Smooth muscle cell (in vitro differentiated cells): ENCODE measurements around the gene ERVFRD-1. TPM values are rescaled to one million over a fixed set of nuclear protein-coding genes. Genes with fewer than 3 reads are reported as not detected.
"Not testable (repeated sequence)": the region's sequence is repeated elsewhere in the genome, so short reads cannot be mapped to it uniquely, and the experiment has no call there.

Source experiments
- DNase-seq: peaks from one replicate; lab custom pipeline; 2025; ENCODE audit not compliant: unreplicated experiment; lab: John Stamatoyannopoulos, UW
- H2AFZ ChIP-seq: fragments of 200-600 bp; sonication (generic); 2 replicates; pipeline ENCODE4 v1.6.0; 2016; ENCODE audit warnings: antibody characterized with exemption, low read depth, mild to moderate bottlenecking
- H3F3A ChIP-seq: fragments of 200-600 bp; sonication (generic); 2 replicates; pipeline ENCODE4 v1.6.0; 2017; ENCODE audit warnings: antibody characterized with exemption, low read depth
- H3K27ac ChIP-seq: fragments of 200-600 bp; sonication (generic); 2 replicates; pipeline ENCODE4 v1.5.1; 2016; ENCODE audit warnings: low read depth, mild to moderate bottlenecking
- H3K27me3 ChIP-seq: fragments of 200-600 bp; sonication (generic); 2 replicates; pipeline ENCODE4 v1.6.1; 2016; ENCODE audit warnings: low read depth, mild to moderate bottlenecking
- H3K36me3 ChIP-seq: fragments of 200-600 bp; sonication (generic); 2 replicates; pipeline ENCODE4 v1.5.1; 2016; ENCODE audit warnings: low read depth
- H3K4me1 ChIP-seq: fragments of 200-600 bp; sonication (generic); 2 replicates; pipeline ENCODE4 v1.5.1; 2016; ENCODE audit warnings: low read depth
- H3K4me2 ChIP-seq: fragments of 200-600 bp; sonication (generic); 2 replicates; pipeline ENCODE4 v1.6.0; 2016; ENCODE audit warnings: mild to moderate bottlenecking
- H3K4me3 ChIP-seq: fragments of 200-600 bp; sonication (generic); 2 replicates; pipeline ENCODE4 v1.5.1; 2016; ENCODE audit warnings: mild to moderate bottlenecking
- H3K79me2 ChIP-seq: fragments of 200-600 bp; sonication (generic); 2 replicates; pipeline ENCODE4 v1.6.0; 2016; ENCODE audit warnings: low read depth, mild to moderate bottlenecking
- H3K9ac ChIP-seq: fragments of 200-600 bp; sonication (generic); 2 replicates; pipeline ENCODE4 v1.6.0; 2016; ENCODE audit warnings: low read depth
- H3K9me3 ChIP-seq: fragments of 200-600 bp; sonication (generic); replicated peaks from 2 replicates; pipeline ENCODE4 v1.5.1; 2016; ENCODE audit warnings: low read depth
- H4K20me1 ChIP-seq: fragments of 200-600 bp; sonication (generic); 2 replicates; pipeline ENCODE4 v1.6.0; 2016; ENCODE audit warnings: low read depth
- WGBS: methylation state at CpG from one replicate; pipeline ENCODE4 v1.1.7; 2016; ENCODE audit warnings: low lambda C conversion rate; 5-methylcytosine and 5-hydroxymethylcytosine counted together
- polyA plus RNA-seq: library from polyadenylated mRNA; unstranded; fragments of >200 nt; fragmentation: Nextera tagmentation; extraction: Ambion mirVana; gene quantifications from 2 replicates; pipeline ENCODE4 v1.2.1, GENCODE V29; 2016
- total RNA-seq: library from RNA; depleted of rRNA; stranded (reverse); fragments of >200 nt; gene quantifications from 2 replicates; pipeline ENCODE4 v1.2.3, GENCODE V29; 2014
- TF ChIP-seq, protein P1 (sequence below): fragments of 200-600 bp; sonication (generic); IDR thresholded peaks from 2 replicates; pipeline ENCODE4 v1.5.1; 2017; ENCODE audit warnings: borderline replicate concordance, mild to moderate bottlenecking, antibody characterized with exemption; ENCODE audit not compliant: insufficient read depth, poor library complexity, severe bottlenecking

Gene ERVFRD-1
- total and polyA plus RNA-seq, 2 experiments from 2014 or later = 0.09 TPM; not detected in 1

- H3K4me2 ChIP-seq = no peak overlapping the region
- 98% methylated on average over 2 of the region's 2 CpGs for WGBS
- H3K27me3 ChIP-seq = no peaks in the 10 kb centered on the region
- H3K9ac ChIP-seq = no peak overlapping the region
- TF ChIP-seq, protein P1, sequence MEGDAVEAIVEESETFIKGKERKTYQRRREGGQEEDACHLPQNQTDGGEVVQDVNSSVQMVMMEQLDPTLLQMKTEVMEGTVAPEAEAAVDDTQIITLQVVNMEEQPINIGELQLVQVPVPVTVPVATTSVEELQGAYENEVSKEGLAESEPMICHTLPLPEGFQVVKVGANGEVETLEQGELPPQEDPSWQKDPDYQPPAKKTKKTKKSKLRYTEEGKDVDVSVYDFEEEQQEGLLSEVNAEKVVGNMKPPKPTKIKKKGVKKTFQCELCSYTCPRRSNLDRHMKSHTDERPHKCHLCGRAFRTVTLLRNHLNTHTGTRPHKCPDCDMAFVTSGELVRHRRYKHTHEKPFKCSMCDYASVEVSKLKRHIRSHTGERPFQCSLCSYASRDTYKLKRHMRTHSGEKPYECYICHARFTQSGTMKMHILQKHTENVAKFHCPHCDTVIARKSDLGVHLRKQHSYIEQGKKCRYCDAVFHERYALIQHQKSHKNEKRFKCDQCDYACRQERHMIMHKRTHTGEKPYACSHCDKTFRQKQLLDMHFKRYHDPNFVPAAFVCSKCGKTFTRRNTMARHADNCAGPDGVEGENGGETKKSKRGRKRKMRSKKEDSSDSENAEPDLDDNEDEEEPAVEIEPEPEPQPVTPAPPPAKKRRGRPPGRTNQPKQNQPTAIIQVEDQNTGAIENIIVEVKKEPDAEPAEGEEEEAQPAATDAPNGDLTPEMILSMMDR = no peak
- H4K20me1 ChIP-seq = peaks cover 67% of the 10 kb centered on the region
- H2AFZ ChIP-seq = no peak overlapping the region
- no peak overlapping the region for H3K4me3 ChIP-seq
- H3K9me3 ChIP-seq = no peaks in the 10 kb centered on the region
- no peak overlapping the region for H3K27ac ChIP-seq
- no peaks in the 10 kb centered on the region for H3K4me1 ChIP-seq
- H3K36me3 ChIP-seq = no peaks in the 10 kb centered on the region
- DNase-seq = no peak
- peaks cover 90% of the 10 kb centered on the region for H3K79me2 ChIP-seq
- H3F3A ChIP-seq = no peaks in the 10 kb centered on the region
Observed at GRCh38 chr6:11121851-11122250, 10.3 kb upstream of the ERVFRD-1 start.

GRCh38 chr6:11120271-11121005 lies 8.9 kb upstream of the ERVFRD-1 start:
- TF ChIP-seq, protein P1 = no peak
- Histone ChIP-seq H3K9me3 (no peaks in the 10 kb centered on the region), H3K27ac (no peak overlapping the region), H3K36me3 (no peaks in the 10 kb centered on the region), H4K20me1 (peaks cover 71% of the 10 kb centered on the region), H3K79me2 (peaks cover 90% of the 10 kb centered on the region), H2AFZ (no peak overlapping the region), H3K4me3 (no peak overlapping the region), H3K4me1 (no peaks in the 10 kb centered on the region), H3K27me3 (no peaks in the 10 kb centered on the region), H3K9ac (no peak overlapping the region), H3F3A (no peaks in the 10 kb centered on the region), H3K4me2 (no peak overlapping the region)
- no peak for DNase-seq
- WGBS = 89% methylated on average over 4 of the region's 4 CpGs

GRCh38 chr6:11115808-11116536 lies 4.4 kb upstream of the ERVFRD-1 start:
- H3K27ac ChIP-seq, H3K4me2 ChIP-seq, H3F3A ChIP-seq, H3K4me3 ChIP-seq, H2AFZ ChIP-seq, H3K9ac ChIP-seq, DNase-seq, H3K4me1 ChIP-seq, H3K27me3 ChIP-seq, H3K9me3 ChIP-seq, H3K36me3 ChIP-seq: not testable (repeated sequence)
- peaks cover 88% of the 10 kb centered on the region for H4K20me1 ChIP-seq
- WGBS = 97% methylated on average over 11 of the region's 11 CpGs
- peaks cover 89% of the 10 kb centered on the region for H3K79me2 ChIP-seq

- Histone ChIP-seq H3K9ac (no peak overlapping the region), H3K9me3 (no peaks in the 10 kb centered on the region), H3K36me3 (no peaks in the 10 kb centered on the region), H3K4me1 (no peaks in the 10 kb centered on the region), H3K27me3 (no peaks in the 10 kb centered on the region), H3F3A (no peaks in the 10 kb centered on the region), H3K4me3 (no peak overlapping the region), H4K20me1 (peaks cover 92% of the 10 kb centered on the region), H3K4me2 (no peak overlapping the region), H2AFZ (no peak overlapping the region), H3K79me2 (peaks cover 86% of the 10 kb centered on the region), H3K27ac (no peak overlapping the region)
- DNase-seq = no peak
- TF ChIP-seq, protein P1 = no peak
- WGBS = 97% methylated on average over 4 of the region's 4 CpGs
Observed at GRCh38 chr6:11113038-11113437, 1.5 kb upstream of the ERVFRD-1 start.
